GM06990 (cell line): ENCODE measurements around the gene AMOTL2.

Source experiments
- DNase-seq: peaks from one replicate; pipeline ENCODE4 v3.0.0-alpha.2; 2011; ENCODE audit not compliant: insufficient read length; ENCODE audit errors: extremely low read depth
- H3K27me3 ChIP-seq: replicated peaks from 2 replicates; pipeline ENCODE4 v1.6.0; 2011; ENCODE audit warnings: low read length; ENCODE audit not compliant: control insufficient read depth, insufficient read depth
- H3K36me3 ChIP-seq: 2 replicates; pipeline ENCODE4 v1.5.1; 2011; ENCODE audit warnings: low read length; ENCODE audit not compliant: control insufficient read depth, insufficient read depth
- H3K4me3 ChIP-seq: replicated peaks from 2 replicates; pipeline ENCODE4 v1.5.1; 2011; ENCODE audit warnings: low read depth, mild to moderate bottlenecking, control low read depth, low read length
- TF ChIP-seq, protein P1 (sequence below): IDR thresholded peaks from 2 replicates; pipeline ENCODE4 v1.5.1; 2011; ENCODE audit warnings: low read length, control low read depth, mild to moderate bottlenecking, inconsistent platforms; ENCODE audit not compliant: insufficient read depth, poor library complexity, severe bottlenecking

The AMOTL2 gene

DNA sequence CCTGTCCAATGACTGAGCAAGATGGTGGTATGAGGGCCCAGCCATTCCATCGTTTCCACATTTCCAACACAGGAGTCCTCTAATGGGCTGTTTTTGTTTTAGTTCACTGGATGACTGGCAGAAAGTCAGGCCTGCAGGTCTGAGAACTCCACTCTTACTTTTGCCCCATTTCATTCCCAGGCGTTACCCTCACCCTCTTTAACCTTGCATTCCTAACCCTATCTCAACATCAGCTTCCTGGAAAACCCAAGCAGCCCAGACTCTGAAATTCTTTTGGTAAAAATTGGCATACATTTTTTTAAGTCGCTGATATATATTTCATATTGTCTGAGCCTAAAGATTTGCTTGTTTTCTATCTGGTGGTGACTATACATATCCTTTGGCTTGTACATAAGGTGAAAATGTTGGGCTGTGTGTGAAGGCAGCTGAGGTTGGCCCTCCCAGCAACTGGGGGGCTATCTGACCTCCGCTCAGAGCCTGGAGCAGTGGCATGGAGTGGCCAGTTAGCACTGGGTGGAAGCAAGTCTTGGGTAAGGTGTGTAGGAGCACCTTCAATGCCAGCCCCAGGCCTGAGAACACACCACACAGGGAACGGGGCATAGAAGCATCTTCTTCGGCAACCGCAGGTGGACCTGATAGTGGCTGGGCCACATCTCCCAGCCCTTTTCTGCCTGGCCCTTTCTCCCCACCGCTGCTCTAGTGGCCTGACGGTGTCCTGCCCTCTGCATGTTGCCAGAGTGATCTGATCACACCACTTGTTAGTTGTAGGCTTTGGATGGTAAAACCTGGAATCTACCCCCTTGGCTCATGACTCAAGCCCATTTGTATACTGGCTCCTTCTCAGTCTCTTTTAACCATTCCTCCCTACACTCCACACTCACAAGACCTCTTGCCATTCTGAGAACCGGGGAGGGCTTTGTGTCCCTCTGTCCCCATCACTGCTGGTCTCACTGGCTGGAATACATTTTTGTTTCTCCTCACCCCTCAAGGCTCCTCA, 50.0 kb downstream of the AMOTL2 start:
- TF ChIP-seq, protein P1, sequence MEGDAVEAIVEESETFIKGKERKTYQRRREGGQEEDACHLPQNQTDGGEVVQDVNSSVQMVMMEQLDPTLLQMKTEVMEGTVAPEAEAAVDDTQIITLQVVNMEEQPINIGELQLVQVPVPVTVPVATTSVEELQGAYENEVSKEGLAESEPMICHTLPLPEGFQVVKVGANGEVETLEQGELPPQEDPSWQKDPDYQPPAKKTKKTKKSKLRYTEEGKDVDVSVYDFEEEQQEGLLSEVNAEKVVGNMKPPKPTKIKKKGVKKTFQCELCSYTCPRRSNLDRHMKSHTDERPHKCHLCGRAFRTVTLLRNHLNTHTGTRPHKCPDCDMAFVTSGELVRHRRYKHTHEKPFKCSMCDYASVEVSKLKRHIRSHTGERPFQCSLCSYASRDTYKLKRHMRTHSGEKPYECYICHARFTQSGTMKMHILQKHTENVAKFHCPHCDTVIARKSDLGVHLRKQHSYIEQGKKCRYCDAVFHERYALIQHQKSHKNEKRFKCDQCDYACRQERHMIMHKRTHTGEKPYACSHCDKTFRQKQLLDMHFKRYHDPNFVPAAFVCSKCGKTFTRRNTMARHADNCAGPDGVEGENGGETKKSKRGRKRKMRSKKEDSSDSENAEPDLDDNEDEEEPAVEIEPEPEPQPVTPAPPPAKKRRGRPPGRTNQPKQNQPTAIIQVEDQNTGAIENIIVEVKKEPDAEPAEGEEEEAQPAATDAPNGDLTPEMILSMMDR = no peak
- no peak for DNase-seq
- Histone ChIP-seq H3K4me3 (no peak overlapping the region), H3K27me3 (no peaks in the 10 kb centered on the region), H3K36me3 (no peaks in the 10 kb centered on the region)

DNA sequence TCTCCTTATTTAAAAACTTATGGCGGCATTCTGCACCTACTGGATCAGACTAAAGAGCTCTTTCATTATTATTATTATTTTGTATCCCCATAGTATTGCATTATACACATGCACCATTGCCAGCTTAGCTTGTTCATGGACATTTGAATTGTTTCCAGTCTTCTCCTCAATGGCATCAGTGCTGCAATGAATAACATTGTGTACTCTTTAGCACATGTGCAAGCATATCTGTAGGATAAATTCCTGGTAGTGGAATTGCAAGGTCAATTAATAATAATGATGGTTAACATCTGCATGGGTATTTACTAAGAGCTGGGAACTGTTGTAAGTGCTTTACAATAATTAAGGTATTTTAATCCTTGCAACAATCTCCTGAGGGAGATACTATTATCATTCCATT, 52.0 kb downstream of the AMOTL2 start:
- TF ChIP-seq, protein P1 = no peak
- Histone ChIP-seq H3K4me3 (no peak overlapping the region), H3K27me3 (no peaks in the 10 kb centered on the region), H3K36me3 (no peaks in the 10 kb centered on the region)
- DNase-seq = no peak

DNA sequence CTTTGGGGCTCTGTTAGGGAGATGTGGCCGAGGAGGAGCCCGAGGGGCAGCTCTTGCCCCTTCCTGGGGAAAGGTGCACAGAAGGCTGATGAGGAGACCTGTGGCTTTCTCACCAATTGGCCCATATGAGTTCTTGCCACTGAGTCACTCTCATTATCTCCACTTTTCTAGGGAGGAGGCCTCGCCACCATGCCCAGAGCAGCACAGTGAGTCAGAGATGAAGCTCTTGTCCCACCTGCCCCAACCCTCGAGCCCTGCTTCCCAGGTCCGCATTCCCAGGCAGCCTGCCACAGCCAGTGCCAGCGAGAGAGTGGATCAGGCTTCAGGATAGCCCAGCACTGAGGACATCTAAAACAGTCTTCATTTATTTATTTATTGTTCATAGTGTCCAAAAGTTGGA, 53.5 kb downstream of the AMOTL2 start:
- Histone ChIP-seq H3K4me3 (no peak overlapping the region), H3K27me3 (no peaks in the 10 kb centered on the region)
- DNase-seq = no peak

DNA sequence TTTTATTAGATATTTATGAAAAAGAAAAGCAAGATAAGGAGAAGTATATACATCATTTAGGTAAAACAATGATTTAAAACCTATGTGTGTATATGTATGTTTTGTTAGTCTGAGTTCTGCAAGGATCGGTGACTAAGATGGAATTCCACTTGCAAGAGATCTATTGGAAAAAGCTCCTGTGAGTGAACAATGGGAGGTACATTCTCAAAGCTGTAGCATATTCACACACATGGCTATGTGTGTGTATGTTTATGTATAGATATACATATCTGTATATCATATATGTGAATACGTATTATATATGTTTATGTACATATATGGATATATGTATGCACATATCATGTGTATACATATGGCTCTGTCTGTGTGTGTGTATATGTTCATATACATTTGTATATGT, 54.3 kb downstream of the AMOTL2 start:
- TF ChIP-seq, protein P1 = no peak

More for the DNA sequence above, 53.5 kb downstream of the AMOTL2 start:
- TF ChIP-seq, protein P1 = no peak
- no peaks in the 10 kb centered on the region for H3K36me3 ChIP-seq

DNA sequence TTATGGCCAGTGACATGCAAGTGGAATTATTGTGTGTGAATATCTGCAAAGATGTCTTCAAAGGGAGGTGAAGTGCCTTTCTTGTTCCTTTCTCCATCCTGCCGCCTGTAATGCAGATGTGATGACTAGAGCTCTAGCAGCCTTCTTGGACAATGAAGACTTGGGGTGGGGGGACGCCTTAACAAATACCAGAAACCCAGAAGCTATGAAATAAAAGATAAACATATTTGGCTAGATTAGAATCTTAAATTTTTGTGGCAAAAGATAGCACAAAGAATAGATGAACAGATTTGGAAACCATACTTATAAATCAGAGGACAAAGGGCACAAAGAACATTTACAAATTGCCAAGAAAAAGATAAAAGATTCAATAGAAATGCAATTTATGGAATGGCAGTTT, 56.1 kb downstream of the AMOTL2 start:
- TF ChIP-seq, protein P1 = no peak
- DNase-seq = no peak
- H3K4me3 ChIP-seq = no peak overlapping the region
- no peaks in the 10 kb centered on the region; the same call in none of the 2 replicates for H3K27me3 ChIP-seq
- H3K36me3 ChIP-seq = no peaks in the 10 kb centered on the region

More for the DNA sequence above, 54.3 kb downstream of the AMOTL2 start:
- Histone ChIP-seq H3K4me3 (no peak overlapping the region), H3K36me3 (no peaks in the 10 kb centered on the region), H3K27me3 (no peaks in the 10 kb centered on the region)
- no peak for DNase-seq
